Liver (tissue), 9 donors: ENCODE data around the gene SLC16A7. TPM values are rescaled to one million over a fixed set of nuclear protein-coding genes. Genes with fewer than 3 reads are reported as not detected.
"Not testable (repeated sequence)": the region's sequence is repeated elsewhere in the genome, so short reads cannot be mapped to it uniquely, and the experiment has no call there.

Source experiments
- DNase-seq: peaks from one replicate; pipeline ENCODE4 v3.0.0-alpha.2; 2017; ENCODE audit warnings: low spot score
- H3K27ac ChIP-seq, 2 donors: one replicate each; pipeline ENCODE4 v1.7.0; 2013; ENCODE audit warnings: inconsistent platforms in 2 of 2, low read length in 2 of 2, control low read depth in 1 of 2, low read depth in 1 of 2, mild to moderate bottlenecking in 1 of 2
- H3K27me3 ChIP-seq, 4 donors: one replicate each; pipeline versions ENCODE4 v1.6.1 to v1.7.0; 2013; ENCODE audit warnings: low read length in 3 of 4, inconsistent platforms in 1 of 4, mild to moderate bottlenecking in 1 of 4, moderate library complexity in 1 of 4; ENCODE audit not compliant: control insufficient read depth in 4 of 4, insufficient read depth in 4 of 4
- H3K36me3 ChIP-seq, 4 donors: one replicate each; pipeline versions ENCODE4 v1.6.1 to v1.7.0; 2013; ENCODE audit warnings: low read length in 3 of 4, mild to moderate bottlenecking in 3 of 4, low read depth in 1 of 4, moderate library complexity in 1 of 4; ENCODE audit not compliant: control insufficient read depth in 4 of 4, insufficient read depth in 3 of 4
- H3K4me1 ChIP-seq, 4 donors: one replicate each; pipeline versions ENCODE4 v1.6.1 to v1.7.0; 2013; ENCODE audit warnings: low read length in 3 of 4, mild to moderate bottlenecking in 3 of 4, moderate library complexity in 1 of 4; ENCODE audit not compliant: control insufficient read depth in 4 of 4, insufficient read depth in 4 of 4
- H3K4me3 ChIP-seq, 3 donors: one replicate each; pipeline versions ENCODE4 v1.6.1 to v1.7.0; 2013; ENCODE audit warnings: low read length in 3 of 3, control low read depth in 1 of 3, low read depth in 1 of 3, mild to moderate bottlenecking in 1 of 3
- H3K9ac ChIP-seq, 2 donors: one replicate each; pipeline ENCODE4 v1.7.0; 2013; ENCODE audit warnings: low read length in 2 of 2, mild to moderate bottlenecking in 2 of 2, moderate library complexity in 2 of 2, control low read depth in 1 of 2, low read depth in 1 of 2
- H3K9me3 ChIP-seq, 4 donors: one replicate each; pipeline versions ENCODE4 v1.6.1 to v1.7.0; 2013; ENCODE audit warnings: low read length in 3 of 4; ENCODE audit not compliant: control insufficient read depth in 4 of 4
- ATF3 ChIP-seq: IDR thresholded peaks from 2 replicates; pipeline ENCODE4 v1.6.1; 2016; ENCODE audit warnings: antibody characterized with exemption
- CTCF ChIP-seq: fragments of 150-350 bp; IDR thresholded peaks from 2 replicates; pipeline ENCODE4 v1.5.1; 2017; ENCODE audit warnings: improper control_type of control experiment, low read depth, low read length; ENCODE audit not compliant: missing input control
- EGR1 ChIP-seq, 2 donors: IDR thresholded peaks; 2 replicates each; pipeline ENCODE4 v1.6.1; 2016 to 2018; ENCODE audit warnings: antibody characterized with exemption in 2 of 2, low read depth in 2 of 2
- FOXA1 ChIP-seq: IDR thresholded peaks from 2 replicates; pipeline ENCODE4 v1.6.1; 2016; ENCODE audit warnings: antibody characterized with exemption
- FOXA2 ChIP-seq: IDR thresholded peaks from 2 replicates; pipeline ENCODE4 v1.6.1; 2016; ENCODE audit warnings: antibody characterized with exemption
- GABPA ChIP-seq, 2 donors: IDR thresholded peaks in 1 of 2; conservative IDR thresholded peaks in 1 of 2; 2 replicates each; pipeline ENCODE4 v1.6.1; 2016; ENCODE audit warnings: antibody characterized with exemption in 2 of 2, mild to moderate bottlenecking in 1 of 2, moderate library complexity in 1 of 2
- HNF4A ChIP-seq, 2 donors: conservative IDR thresholded peaks; 2 replicates each; pipeline ENCODE4 v1.6.1; 2016; ENCODE audit warnings: antibody characterized with exemption in 2 of 2, mild to moderate bottlenecking in 2 of 2
- HNF4G ChIP-seq: IDR thresholded peaks from 2 replicates; pipeline ENCODE4 v1.6.1; 2016; ENCODE audit warnings: antibody characterized with exemption
- JUND ChIP-seq, 2 donors: IDR thresholded peaks; 2 replicates each; pipeline ENCODE4 v1.6.1; 2016; ENCODE audit warnings: antibody characterized with exemption in 2 of 2
- NR2F2 ChIP-seq: IDR thresholded peaks from 2 replicates; pipeline ENCODE4 v1.6.1; 2016; ENCODE audit warnings: antibody characterized with exemption
- RAD21 ChIP-seq, 2 donors: IDR thresholded peaks; 2 replicates each; pipeline ENCODE4 v1.6.1; 2016; ENCODE audit warnings: antibody characterized with exemption in 2 of 2, mild to moderate bottlenecking in 2 of 2
- RXRA ChIP-seq, 2 donors: IDR thresholded peaks; 2 replicates each; pipeline ENCODE4 v1.6.1; 2017 to 2018; ENCODE audit warnings: antibody characterized with exemption in 2 of 2, mild to moderate bottlenecking in 1 of 2
- SP1 ChIP-seq: IDR thresholded peaks from 2 replicates; pipeline ENCODE4 v1.6.1; 2018; ENCODE audit warnings: antibody characterized with exemption, mild to moderate bottlenecking
- TAF1 ChIP-seq: conservative IDR thresholded peaks from 2 replicates; pipeline ENCODE4 v1.6.1; 2016; ENCODE audit warnings: antibody characterized with exemption, mild to moderate bottlenecking
- YY1 ChIP-seq: IDR thresholded peaks from 2 replicates; pipeline ENCODE4 v1.6.1; 2016; ENCODE audit warnings: antibody characterized with exemption, mild to moderate bottlenecking
- ZBTB33 ChIP-seq: IDR thresholded peaks from 2 replicates; pipeline ENCODE4 v1.6.1; 2016; ENCODE audit warnings: antibody characterized with exemption
- WGBS: extraction: QIAGEN DNeasy Blood & Tissue Kit; methylation state at CpG from one replicate; pipeline ENCODE4 v1.1.7; 2013; 5-methylcytosine and 5-hydroxymethylcytosine counted together
- polyA plus RNA-seq, 2 donors: library from polyadenylated mRNA; stranded (reverse) in 1 of 2; unstranded in 1 of 2; fragments of 200-250 nt in 1 of 2; fragments of >200 nt in 1 of 2; fragmentation: Nextera tagmentation in 1 of 2; extraction: Ambion mirVana in 1 of 2; gene quantifications; one replicate each; pipeline versions ENCODE4 v1.2.1 to v1.2.3, GENCODE V29; 2013 to 2015
- total RNA-seq, 2 donors: library from RNA; depleted of rRNA; stranded (reverse); fragments of >200 nt; gene quantifications; one replicate each; pipeline ENCODE4 v1.2.3, GENCODE V29; 2014
- donor health status: healthy.
- donor health status: healthy.
- donor health status: healthy.
- donor health status: healthy.
- donor health status: healthy.

The SLC16A7 gene
- total and polyA plus RNA-seq, 4 donors, result 3.0 to 24.0 (median 12.1) TPM

GRCh38 chr12:59612823-59613434 is 17.1 kb downstream of the SLC16A7 start:
- WGBS, result 92% methylated on average over 4 of the region's 4 CpGs
- TF ChIP-seq ZBTB33, result peak; percentile 16
- not testable (repeated sequence) for H3K4me3 ChIP-seq, H3K36me3 ChIP-seq, H3K27ac ChIP-seq, DNase-seq, H3K9ac ChIP-seq, H3K4me1 ChIP-seq, H3K27me3 ChIP-seq
- H3K9me3 ChIP-seq, result peaks cover 0 to 26% (median 2%) of the 10 kb centered on the region in 4 donors

GRCh38 chr12:59615392-59616165 is 19.8 kb downstream of the SLC16A7 start:
- Histone ChIP-seq H3K27me3 (no peaks in the 10 kb centered on the region), H3K9me3 (peaks cover 0 to 24% (median 2%) of the 10 kb centered on the region in 4 donors), H3K4me1 (no peaks in the 10 kb centered on the region), H3K9ac (no peak overlapping the region), H3K4me3 (no peak overlapping the region), H3K27ac (no peak overlapping the region), H3K36me3 (no peaks in the 10 kb centered on the region)
- TF ChIP-seq JUND (IDR thresholded peaks at IDR 0.05) (no peak), SP1 (no peak), GABPA (IDR thresholded peaks at IDR 0.05 in 1 of 2, conservative IDR thresholded peaks at IDR 0.05 in 1 of 2) (no peak), NR2F2 (no peak), ATF3 (no peak), FOXA1 (no peak), HNF4G (no peak), RAD21 (IDR thresholded peaks at IDR 0.05) (no peak), CTCF (no peak), TAF1 (no peak), RXRA (IDR thresholded peaks at IDR 0.05) (no peak)
- DNase-seq, result no peak

GRCh38 chr12:59619461-59620240 is 23.8 kb downstream of the SLC16A7 start:
- no peak overlapping the region for H3K27ac ChIP-seq
- H3K4me1 ChIP-seq, result no peaks in the 10 kb centered on the region
- H3K4me3 ChIP-seq, result no peak overlapping the region
- H3K9ac ChIP-seq, result no peak overlapping the region
- no peak for DNase-seq
- H3K9me3 ChIP-seq, result no peaks in the 10 kb centered on the region
- 66% methylated on average over 1 of the region's 1 CpG for WGBS
- H3K27me3 ChIP-seq, result no peaks in the 10 kb centered on the region
- H3K36me3 ChIP-seq, result no peaks in the 10 kb centered on the region
- no peak for TF ChIP-seq HNF4A (conservative IDR thresholded peaks at IDR 0.05)
- no peak for TF ChIP-seq FOXA2
- TF ChIP-seq EGR1 (IDR thresholded peaks at IDR 0.05; ENCODE audit: low read depth in 2 of 2), result no peak
- TF ChIP-seq CTCF, result no peak
- TF ChIP-seq ZBTB33, result no peak
- no peak for TF ChIP-seq HNF4G
- TF ChIP-seq SP1, result no peak
- no peak for TF ChIP-seq RXRA (IDR thresholded peaks at IDR 0.05)
- no peak for TF ChIP-seq YY1
- TF ChIP-seq ATF3, result no peak
- no peak for TF ChIP-seq NR2F2
